ENCODE measurements around the gene PHYHD1.

PHYHD1 gene

GRCh38 chr9:128902351-128903078 lies 18.3 kb upstream of the PHYHD1 start:
- FAIRE-seq = peak; percentile 91
- peak; percentile 58; the same call in 1 of the 2 replicates for TF ChIP-seq TAF1 (IDR thresholded peaks at IDR 0.05; ENCODE audit: borderline replicate concordance, low read depth, low read length)
- TF ChIP-seq POLR2A (IDR thresholded peaks at IDR 0.05; ENCODE audit: low read depth, low read length) = peak; percentile 69; the same call in 1 of the 2 replicates
- peak; percentile 60 for TF ChIP-seq POLR2AphosphoS5 (IDR thresholded peaks at IDR 0.05; ENCODE audit: low read depth, low read length)
- DNase-seq (ENCODE audit: insufficient read length) = peak; percentile 75

- DNase-seq (ENCODE audit: insufficient read length) = no peak
- no peak for TF ChIP-seq POLR2AphosphoS5 (IDR thresholded peaks at IDR 0.05; ENCODE audit: low read depth, low read length)
- TF ChIP-seq TAF1 (IDR thresholded peaks at IDR 0.05; ENCODE audit: borderline replicate concordance, low read depth, low read length) = no peak
- TF ChIP-seq POLR2A (IDR thresholded peaks at IDR 0.05; ENCODE audit: low read depth, low read length) = no peak
- no peak for FAIRE-seq
Measured at GRCh38 chr9:128903079-128903461, 17.7 kb upstream of the PHYHD1 start.

GRCh38 chr9:128903871-128904620 lies 16.7 kb upstream of the PHYHD1 start:
- DNase-seq (ENCODE audit: insufficient read length) (no peak), FAIRE-seq (no peak)
- TF ChIP-seq POLR2AphosphoS5 (IDR thresholded peaks at IDR 0.05; ENCODE audit: low read depth, low read length) = no peak
- no peak for TF ChIP-seq POLR2A (IDR thresholded peaks at IDR 0.05; ENCODE audit: low read depth, low read length)
- TF ChIP-seq TAF1 (IDR thresholded peaks at IDR 0.05; ENCODE audit: borderline replicate concordance, low read depth, low read length) = no peak

- FAIRE-seq (no peak), DNase-seq (ENCODE audit: insufficient read length) (no peak)
- TF ChIP-seq TAF1 (IDR thresholded peaks at IDR 0.05; ENCODE audit: borderline replicate concordance, low read depth, low read length) = no peak
Measured at GRCh38 chr9:128905964-128906363, 14.8 kb upstream of the PHYHD1 start.

GRCh38 chr9:128906741-128907140 lies 14.0 kb upstream of the PHYHD1 start:
- DNase-seq (ENCODE audit: insufficient read length) (no peak), FAIRE-seq (no peak)
- TF ChIP-seq POLR2AphosphoS5 (IDR thresholded peaks at IDR 0.05; ENCODE audit: low read depth, low read length) (no peak), POLR2A (IDR thresholded peaks at IDR 0.05; ENCODE audit: low read depth, low read length) (no peak), TAF1 (IDR thresholded peaks at IDR 0.05; ENCODE audit: borderline replicate concordance, low read depth, low read length) (no peak)

GRCh38 chr9:128908372-128908771 lies 12.4 kb upstream of the PHYHD1 start:
- no peak for DNase-seq (ENCODE audit: insufficient read length)
- no peak for FAIRE-seq
- TF ChIP-seq POLR2AphosphoS5 (IDR thresholded peaks at IDR 0.05; ENCODE audit: low read depth, low read length) = no peak
- TF ChIP-seq TAF1 (IDR thresholded peaks at IDR 0.05; ENCODE audit: borderline replicate concordance, low read depth, low read length) = no peak
- TF ChIP-seq POLR2A (IDR thresholded peaks at IDR 0.05; ENCODE audit: low read depth, low read length) = no peak

- no peak for DNase-seq (ENCODE audit: insufficient read length)
- TF ChIP-seq POLR2A (IDR thresholded peaks at IDR 0.05; ENCODE audit: low read depth, low read length) = no peak
- no peak for TF ChIP-seq POLR2AphosphoS5 (IDR thresholded peaks at IDR 0.05; ENCODE audit: low read depth, low read length)
- no peak for TF ChIP-seq TAF1 (IDR thresholded peaks at IDR 0.05; ENCODE audit: borderline replicate concordance, low read depth, low read length)
- FAIRE-seq = no peak
Measured at GRCh38 chr9:128909859-128910258, 10.9 kb upstream of the PHYHD1 start.

- TF ChIP-seq POLR2A (IDR thresholded peaks at IDR 0.05; ENCODE audit: low read depth, low read length) (no peak), TAF1 (IDR thresholded peaks at IDR 0.05; ENCODE audit: borderline replicate concordance, low read depth, low read length) (no peak), POLR2AphosphoS5 (IDR thresholded peaks at IDR 0.05; ENCODE audit: low read depth, low read length) (no peak)
- DNase-seq (ENCODE audit: insufficient read length) = no peak
- FAIRE-seq = no peak
Measured at GRCh38 chr9:128910906-128911305, 9.9 kb upstream of the PHYHD1 start.

- no peak for DNase-seq (ENCODE audit: insufficient read length)
- TF ChIP-seq TAF1 (IDR thresholded peaks at IDR 0.05; ENCODE audit: borderline replicate concordance, low read depth, low read length) (no peak), POLR2A (IDR thresholded peaks at IDR 0.05; ENCODE audit: low read depth, low read length) (no peak), POLR2AphosphoS5 (IDR thresholded peaks at IDR 0.05; ENCODE audit: low read depth, low read length) (no peak)
- no peak for FAIRE-seq
Measured at GRCh38 chr9:128911529-128912035, 9.2 kb upstream of the PHYHD1 start.

- TF ChIP-seq POLR2AphosphoS5 (IDR thresholded peaks at IDR 0.05; ENCODE audit: low read depth, low read length) (no peak), TAF1 (IDR thresholded peaks at IDR 0.05; ENCODE audit: borderline replicate concordance, low read depth, low read length) (no peak), POLR2A (IDR thresholded peaks at IDR 0.05; ENCODE audit: low read depth, low read length) (no peak)
- FAIRE-seq = no peak
- no peak for DNase-seq (ENCODE audit: insufficient read length)
Measured at GRCh38 chr9:128912270-128912853, 8.4 kb upstream of the PHYHD1 start.

GRCh38 chr9:128913048-128913900 lies 7.5 kb upstream of the PHYHD1 start:
- no peak for DNase-seq (ENCODE audit: insufficient read length)
- no peak for FAIRE-seq
- no peak for TF ChIP-seq POLR2A (IDR thresholded peaks at IDR 0.05; ENCODE audit: low read depth, low read length)
- no peak for TF ChIP-seq TAF1 (IDR thresholded peaks at IDR 0.05; ENCODE audit: borderline replicate concordance, low read depth, low read length)
- TF ChIP-seq POLR2AphosphoS5 (IDR thresholded peaks at IDR 0.05; ENCODE audit: low read depth, low read length) = no peak

Data from GM12892 (cell line).